GM12878 (cell line): Measurements from ENCODE around the gene LIMK1. TPM values are rescaled to one million over a fixed set of nuclear protein-coding genes. Genes with fewer than 3 reads are reported as not detected.

Experiments
- ATAC-seq: fragments of 200-7000 bp; cut with Tn5 transposase; 3 replicates; pipeline ENCODE4 v1.9.1; 2020; ENCODE audit warnings: mild to moderate bottlenecking, moderate library complexity
- BruUV-seq: library from RNA; stranded (reverse); fragments of 400-500 nt; replicated peaks from 2 replicates; lab custom pipeline; 2021; lab: Mats Ljungman, UMichigan
- CTCF ChIA-PET: fragments of 300-600 bp; sonication (Branson Sonifier 250); formaldehyde crosslinking; extraction: SDS; loops from one replicate; lab custom pipeline; 2021; ENCODE audit warnings: inconsistent platforms; lab: Yijun Ruan, JAX
- POLR2A ChIA-PET: fragments of 350-600 bp; formaldehyde crosslinking; extraction: SDS; loops from one replicate; lab custom pipeline; 2021; ENCODE audit warnings: inconsistent platforms; lab: Charles Lee
- RAD21 ChIA-PET: fragments of 300-600 bp; sonication (Branson Sonifier 250); formaldehyde crosslinking; loops from one replicate; lab custom pipeline; 2023; ENCODE audit warnings: antibody characterized with exemption; ENCODE audit not compliant: unreplicated experiment; lab: Charles Lee
- SMC1A ChIA-PET: fragments of 300-600 bp; sonication (Branson Sonifier 250); formaldehyde crosslinking; loops from one replicate; lab custom pipeline; 2023; ENCODE audit not compliant: unreplicated experiment, uncharacterized antibody; lab: Charles Lee
- DNase-seq: peaks from one replicate; pipeline ENCODE4 v3.0.0-alpha.2; 2011; ENCODE audit warnings: low read depth, low spot score
- FAIRE-seq: peaks from 3 replicates; lab custom pipeline; 2011; peaks lifted over from hg19 to GRCh38; lab: Jason Lieb, UNC
- H2AFZ ChIP-seq: 2 replicates; pipeline ENCODE4 v1.6.0; 2011; ENCODE audit warnings: low read depth, low read length, control low read depth; ENCODE audit not compliant: control insufficient read depth
- H3K27ac ChIP-seq: 2 replicates; pipeline ENCODE4 v1.5.1; 2011; ENCODE audit warnings: control low read depth; ENCODE audit not compliant: control insufficient read depth, insufficient read depth
- H3K27me3 ChIP-seq, 2 experiments: replicated peaks in 1 of 2; 2 replicates each; pipeline versions ENCODE4 v1.6.0 to v1.6.1; 2011; ENCODE audit warnings: low read length in 1 of 2; ENCODE audit not compliant: control insufficient read depth in 2 of 2, insufficient read depth in 2 of 2
- H3K36me3 ChIP-seq, 2 experiments: 2 replicates each; pipeline ENCODE4 v1.5.1; 2011; ENCODE audit warnings: low read length in 1 of 2; ENCODE audit not compliant: control insufficient read depth in 2 of 2, insufficient read depth in 2 of 2
- H3K4me1 ChIP-seq: 2 replicates; pipeline ENCODE4 v1.6.1; 2011; ENCODE audit warnings: mild to moderate bottlenecking, low read length, moderate library complexity, mixed read lengths; ENCODE audit not compliant: control insufficient read depth, insufficient read depth
- H3K4me2 ChIP-seq: 2 replicates; pipeline ENCODE4 v1.6.0; 2011; ENCODE audit warnings: control low read depth; ENCODE audit not compliant: control insufficient read depth, insufficient read depth
- H3K4me3 ChIP-seq: fragments of 200-600 bp; sonication (generic); 2 replicates; pipeline ENCODE4 v1.5.1; 2016
- H3K79me2 ChIP-seq: 2 replicates; pipeline ENCODE4 v1.6.0; 2011; ENCODE audit warnings: low read length; ENCODE audit not compliant: control insufficient read depth, insufficient read depth
- H3K9ac ChIP-seq: 2 replicates; pipeline ENCODE4 v1.8.0; 2011; ENCODE audit warnings: low read length, control low read depth, mixed read lengths; ENCODE audit not compliant: control insufficient read depth, insufficient read depth
- H3K9me3 ChIP-seq: replicated peaks from 3 replicates; pipeline ENCODE4 v1.5.1; 2011; ENCODE audit warnings: mild to moderate bottlenecking, low read length; ENCODE audit not compliant: control insufficient read depth, insufficient read depth
- H4K20me1 ChIP-seq: 2 replicates; pipeline ENCODE4 v1.6.0; 2011; ENCODE audit not compliant: control insufficient read depth, insufficient read depth
- CBX5 ChIP-seq: sonication (generic); IDR thresholded peaks from 2 replicates; pipeline ENCODE4 v1.6.1; 2016; ENCODE audit warnings: low read depth, moderate library complexity, mild to moderate bottlenecking, inconsistent platforms
- CHD1 ChIP-seq: IDR thresholded peaks from 2 replicates; pipeline ENCODE4 v1.6.1; 2012; ENCODE audit warnings: low read depth, low read length, improper control_type of control experiment
- CREB1 ChIP-seq: IDR thresholded peaks from 2 replicates; pipeline ENCODE4 v1.6.1; 2012; ENCODE audit warnings: low read depth, mild to moderate bottlenecking, inconsistent platforms
- EED ChIP-seq: sonication (generic); IDR thresholded peaks from 2 replicates; pipeline ENCODE4 v1.6.1; 2016; ENCODE audit warnings: antibody characterized with exemption, low read depth
- NRF1 ChIP-seq: conservative IDR thresholded peaks from 2 replicates; pipeline ENCODE4 v1.6.1; 2011; ENCODE audit warnings: mild to moderate bottlenecking, low read depth, low read length, improper control_type of control experiment
- SIN3A ChIP-seq: IDR thresholded peaks from 2 replicates; pipeline ENCODE4 v1.6.1; 2012; ENCODE audit warnings: low read depth, low read length, improper control_type of control experiment
- USF1 ChIP-seq: IDR thresholded peaks from 2 replicates; pipeline ENCODE4 v1.6.1; 2011; ENCODE audit warnings: borderline replicate concordance, low read depth, mild to moderate bottlenecking, moderate library complexity, mixed read lengths, low read length; ENCODE audit not compliant: insufficient read depth; ENCODE audit errors: extremely low read length
- ZNF384 ChIP-seq: IDR thresholded peaks from 2 replicates; pipeline ENCODE4 v1.6.1; 2012; ENCODE audit warnings: low read depth, mild to moderate bottlenecking, low read length, improper control_type of control experiment, borderline replicate concordance
- ZNF622 ChIP-seq: fragments of 450-650 bp; IDR thresholded peaks from 2 replicates; pipeline ENCODE4 v1.6.1; 2017; ENCODE audit warnings: mild to moderate bottlenecking, inconsistent platforms
- WGBS: methylation state at CpG from one replicate; pipeline ENCODE4 v1.1.6; 2016; ENCODE audit warnings: low lambda C conversion rate; ENCODE audit not compliant: insufficient replicate concordance, insufficient coverage; ENCODE audit errors: missing lambda C conversion rate; 5-methylcytosine and 5-hydroxymethylcytosine counted together
- in situ Hi-C: fragments of 300-500 bp; cut with MboI; formaldehyde crosslinking; loops from 9 replicates; pipeline ENCODE4 v1.14.3; 2018; ENCODE audit warnings: mixed read lengths
- intact Hi-C: fragments of 100-400 bp; cut with micrococcal nuclease; formaldehyde crosslinking; loops from one replicate; pipeline ENCODE4 v1.14.2; 2022; ENCODE audit not compliant: unreplicated experiment
- polyA plus RNA-seq, 11 experiments: library from polyadenylated mRNA; depleted of rRNA in 4 of 11; unstranded in 6 of 11; stranded (reverse) in 5 of 11; fragments of >200 nt; fragmentation: Nextera tagmentation in 4 of 11; fragmentation: Illumina TruSeq in 1 of 11; extraction: Ambion mirVana in 4 of 11; extraction: Trizol in 1 of 11; gene quantifications; 1 replicate in 1 of 11; 2 replicates in 10 of 11; pipeline versions ENCODE4 v1.2.1 to v1.2.3, GENCODE V29; 2011 to 2016; ENCODE audit warnings: inconsistent platforms in 2 of 11, missing spikeins in 2 of 11, low read depth in 1 of 11
- total RNA-seq, 4 experiments: library from RNA; depleted of rRNA in 3 of 4; stranded (reverse); fragments of >200 nt in 3 of 4; fragmentation: Illumina TruSeq in 1 of 4; extraction: Trizol in 1 of 4; gene quantifications; 2 replicates each; pipeline versions ENCODE4 v1.2.1 to v1.2.3, GENCODE V29; 2013 to 2021
- TF ChIP-seq, protein P1 (sequence below): fragments of 450-650 bp; IDR thresholded peaks from 2 replicates; pipeline ENCODE4 v1.6.1; 2014; ENCODE audit warnings: mild to moderate bottlenecking

Gene LIMK1
- total and polyA plus RNA-seq, 10 of the 15 experiments (the other 5 are each of a cell fraction or from before 2014, with no cell fraction given), result 0.71 to 59.4 (median 28.8) TPM

DNA sequence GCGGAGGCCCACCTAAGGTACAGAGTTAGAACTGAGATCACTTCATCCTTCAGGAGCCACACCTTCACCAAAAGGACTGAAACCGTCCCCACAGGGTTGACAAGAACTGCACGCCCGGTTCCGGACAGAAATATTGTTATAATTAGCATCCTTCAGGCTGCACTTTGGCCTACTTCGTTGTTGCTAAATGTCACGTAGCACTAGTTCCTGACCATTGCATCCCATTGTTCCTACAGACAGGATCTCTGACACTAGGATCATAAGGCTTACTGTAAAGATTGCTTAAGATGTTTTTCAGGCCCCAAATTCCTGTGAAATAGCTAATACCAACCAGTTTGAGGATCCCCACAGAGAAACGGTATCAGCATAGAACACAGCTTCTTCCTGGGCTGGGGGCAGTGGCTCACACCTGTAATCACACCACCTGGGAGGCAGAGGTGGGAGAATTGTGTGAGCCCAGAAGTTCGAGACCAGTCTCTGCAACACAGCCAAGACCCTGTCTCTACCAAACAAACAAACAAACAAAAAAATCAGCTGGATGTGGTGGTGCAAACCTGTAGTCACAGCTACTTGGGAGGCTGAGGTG, 72.3 kb downstream of the LIMK1 start:
- Histone ChIP-seq H3K79me2 (no peaks in the 10 kb centered on the region), H2AFZ (no peak overlapping the region), H3K9me3 (no peaks in the 10 kb centered on the region), H3K4me1 (no peaks in the 10 kb centered on the region), H3K36me3 (no peaks in the 10 kb centered on the region), H4K20me1 (no peaks in the 10 kb centered on the region), H3K27me3 (no peaks in the 10 kb centered on the region), H3K27ac (no peak overlapping the region), H3K9ac (no peak overlapping the region), H3K4me3 (no peak overlapping the region), H3K4me2 (no peak overlapping the region)
- 45% methylated on average over 9 of the region's 9 CpGs for WGBS
- ATAC-seq (no peak), DNase-seq (no peak), FAIRE-seq (no peak)
- CTCF ChIA-PET, result no interaction called here
- BruUV-seq, result no TSS peak
- POLR2A ChIA-PET, result no interaction called here
- SMC1A ChIA-PET, result no interaction called here
- TF ChIP-seq EED (no peak), ZNF384 (no peak), CBX5 (no peak), ZNF622 (no peak), CHD1 (no peak), USF1 (no peak), CREB1 (no peak), NRF1 (no peak), SIN3A (no peak)
- TF ChIP-seq, protein P1, sequence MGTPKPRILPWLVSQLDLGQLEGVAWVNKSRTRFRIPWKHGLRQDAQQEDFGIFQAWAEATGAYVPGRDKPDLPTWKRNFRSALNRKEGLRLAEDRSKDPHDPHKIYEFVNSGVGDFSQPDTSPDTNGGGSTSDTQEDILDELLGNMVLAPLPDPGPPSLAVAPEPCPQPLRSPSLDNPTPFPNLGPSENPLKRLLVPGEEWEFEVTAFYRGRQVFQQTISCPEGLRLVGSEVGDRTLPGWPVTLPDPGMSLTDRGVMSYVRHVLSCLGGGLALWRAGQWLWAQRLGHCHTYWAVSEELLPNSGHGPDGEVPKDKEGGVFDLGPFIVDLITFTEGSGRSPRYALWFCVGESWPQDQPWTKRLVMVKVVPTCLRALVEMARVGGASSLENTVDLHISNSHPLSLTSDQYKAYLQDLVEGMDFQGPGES, result no peak
- in situ Hi-C loops (no loop called here), intact Hi-C loops (no loop called here)
- RAD21 ChIA-PET, result no interaction called here
